NT2/D1 (cell line): ENCODE measurements around the gene CDC42EP5.
"Not testable (repeated sequence)": the region's sequence is repeated elsewhere in the genome, so short reads cannot be mapped to it uniquely, and the experiment has no call there.

Source experiments
- SUZ12 ChIP-seq: IDR thresholded peaks from 2 replicates; pipeline ENCODE4 v1.6.1; 2011; ENCODE audit not compliant: insufficient read length, insufficient read depth; ENCODE audit errors: extremely low read depth
- YY1 ChIP-seq: IDR thresholded peaks from 2 replicates; pipeline ENCODE4 v1.6.1; 2011; ENCODE audit not compliant: insufficient read length, insufficient read depth
- ZNF274 ChIP-seq: IDR thresholded peaks from 2 replicates; pipeline ENCODE4 v1.6.1; 2011; ENCODE audit warnings: mild to moderate bottlenecking, low read depth, low read length

DNA sequence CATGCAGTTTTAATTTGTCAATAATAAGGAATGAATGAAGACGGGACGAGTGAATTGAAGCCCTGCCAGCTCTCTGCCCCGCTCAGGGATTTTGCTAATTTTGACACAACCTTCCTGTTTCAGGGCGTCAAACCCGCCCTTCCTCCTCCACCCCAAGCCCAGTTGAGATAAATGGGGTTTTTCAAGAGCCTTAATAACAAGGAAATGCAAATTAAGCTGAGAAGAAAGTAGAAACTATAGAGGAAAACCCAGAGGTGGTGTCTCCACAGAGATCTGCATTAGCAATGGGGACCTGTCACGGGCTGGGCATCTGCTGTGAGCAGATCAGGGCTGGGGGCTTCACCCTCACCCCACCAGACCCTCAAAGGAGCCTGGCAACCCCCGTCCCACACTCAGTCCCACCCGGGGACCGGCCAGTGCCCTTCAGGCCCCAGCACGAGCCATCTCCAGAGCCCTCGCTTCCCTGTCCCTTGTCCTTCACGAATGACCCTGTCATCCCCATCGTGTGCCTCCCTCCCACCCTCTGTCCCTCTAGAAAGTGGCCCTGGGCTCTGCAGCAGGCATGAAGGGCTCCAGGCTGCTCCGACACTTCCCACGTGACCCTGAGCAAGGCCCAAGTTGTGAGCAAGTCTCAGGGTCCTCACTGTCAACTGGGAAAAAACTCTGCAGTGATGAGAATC, 34.1 kb upstream of the CDC42EP5 start:
- not testable (repeated sequence) for TF ChIP-seq YY1, SUZ12, ZNF274
